H1 (cell line): ENCODE results near the gene ABCC2. TPM values are rescaled to one million over a fixed set of nuclear protein-coding genes. Genes with fewer than 3 reads are reported as not detected.

ENCODE experiments used
- CTCF ChIA-PET: fragments of 300-600 bp; sonication (Branson Sonifier 250); formaldehyde crosslinking; loops from one replicate; lab custom pipeline; 2021; ENCODE audit not compliant: partially characterized antibody; lab: Charles Lee
- POLR2A ChIA-PET: fragments of 300-600 bp; sonication (Branson Sonifier 250); formaldehyde crosslinking; loops from one replicate; lab custom pipeline; 2021; ENCODE audit warnings: inconsistent platforms; ENCODE audit not compliant: partially characterized antibody; lab: Charles Lee
- DNase-seq, 2 experiments: peaks; one replicate each; pipeline versions ENCODE4 v3.0.0 to v3.0.0-alpha.2; 2010 to 2022; ENCODE audit warnings: low spot score in 2 of 2, low read depth in 1 of 2, mixed read lengths in 1 of 2
- FAIRE-seq: peaks from 2 replicates; lab custom pipeline; 2011; peaks lifted over from hg19 to GRCh38; lab: Jason Lieb, UNC
- H2AFZ ChIP-seq: 2 replicates; pipeline ENCODE4 v1.8.1; 2012; ENCODE audit warnings: low read length, inconsistent platforms
- H2AK5ac ChIP-seq: 2 replicates; pipeline ENCODE4 v1.6.1; 2013; ENCODE audit warnings: low read depth, low read length
- H2BK120ac ChIP-seq: replicated peaks from 2 replicates; pipeline ENCODE3; 2013; ENCODE audit warnings: low read depth, low read length, inconsistent platforms
- H2BK12ac ChIP-seq: 2 replicates; pipeline ENCODE4 v1.6.1; 2013; ENCODE audit warnings: low read depth, low read length
- H2BK15ac ChIP-seq: 2 replicates; pipeline ENCODE4 v1.6.1; 2013; ENCODE audit warnings: low read length
- H2BK20ac ChIP-seq: 2 replicates; pipeline ENCODE4 v1.6.1; 2013; ENCODE audit warnings: low read length
- H2BK5ac ChIP-seq: 2 replicates; pipeline ENCODE4 v1.6.1; 2013; ENCODE audit warnings: low read depth, low read length
- H3K14ac ChIP-seq: 2 replicates; pipeline ENCODE4 v1.6.1; 2013; ENCODE audit warnings: inconsistent platforms; ENCODE audit not compliant: insufficient read length
- H3K18ac ChIP-seq: 2 replicates; pipeline ENCODE4 v1.6.1; 2013; ENCODE audit warnings: low read length; ENCODE audit errors: extremely low read depth
- H3K23ac ChIP-seq: 2 replicates; pipeline ENCODE4 v1.6.1; 2013; ENCODE audit warnings: inconsistent platforms; ENCODE audit not compliant: insufficient read length
- H3K23me2 ChIP-seq: 2 replicates; pipeline ENCODE4 v1.6.1; 2013; ENCODE audit warnings: low read depth, low read length
- H3K27ac ChIP-seq: 2 replicates; pipeline ENCODE4 v1.6.1; 2011; ENCODE audit warnings: low read depth, low read length, inconsistent platforms
- H3K27me3 ChIP-seq, 4 experiments: replicated peaks in 1 of 4; 1 replicate in 1 of 4; 2 replicates in 3 of 4; pipeline versions ENCODE4 v1.6.1 to v1.8.1; 2011 to 2013; ENCODE audit warnings: low read length in 3 of 4, mild to moderate bottlenecking in 3 of 4, inconsistent platforms in 2 of 4, mixed read lengths in 2 of 4, moderate library complexity in 1 of 4; ENCODE audit not compliant: control insufficient read depth in 3 of 4, insufficient read depth in 3 of 4; ENCODE audit errors: extremely low read depth in 1 of 4
- H3K36me3 ChIP-seq, 4 experiments: 2 replicates each; pipeline versions ENCODE4 v1.6.1 to v1.8.1; 2011 to 2013; ENCODE audit warnings: mild to moderate bottlenecking in 4 of 4, low read length in 3 of 4, moderate library complexity in 2 of 4, control low read depth in 1 of 4, inconsistent platforms in 1 of 4; ENCODE audit not compliant: insufficient read depth in 4 of 4, control insufficient read depth in 2 of 4
- H3K4ac ChIP-seq: replicated peaks from 2 replicates; pipeline ENCODE3; 2013; ENCODE audit warnings: low read length, low read depth, mixed read lengths, inconsistent platforms; ENCODE audit not compliant: insufficient read length
- H3K4me1 ChIP-seq, 4 experiments: replicated peaks in 1 of 4; 1 replicate in 1 of 4; 2 replicates in 3 of 4; pipeline versions ENCODE4 v1.6.1 to v1.8.1; 2011 to 2013; ENCODE audit warnings: low read length in 3 of 4, inconsistent platforms in 2 of 4, mixed read lengths in 1 of 4; ENCODE audit not compliant: insufficient read depth in 4 of 4, control insufficient read depth in 3 of 4
- H3K4me2 ChIP-seq, 2 experiments: 2 replicates each; pipeline versions ENCODE4 v1.6.1 to v1.8.1; 2011 to 2013; ENCODE audit warnings: low read depth in 2 of 2, low read length in 2 of 2, control low read depth in 1 of 2, inconsistent platforms in 1 of 2, mild to moderate bottlenecking in 1 of 2; ENCODE audit not compliant: insufficient read depth in 1 of 2
- H3K4me3 ChIP-seq, 4 experiments: fragments of 200-600, 300-600 bp in 1 of 4; sonication (generic), shearing (Covaris generic), sonication (Bioruptor Twin) in 1 of 4; 2 replicates each; pipeline versions ENCODE4 v1.5.1 to v1.8.1; 2011 to 2016; ENCODE audit warnings: low read length in 4 of 4, low read depth in 3 of 4, control low read depth in 2 of 4, inconsistent platforms in 2 of 4, mild to moderate bottlenecking in 2 of 4, mixed read lengths in 1 of 4, moderate library complexity in 1 of 4; ENCODE audit not compliant: insufficient read depth in 2 of 4; ENCODE audit errors: extremely low read depth in 1 of 4
- H3K56ac ChIP-seq: replicated peaks from 2 replicates; pipeline ENCODE3; 2013; ENCODE audit warnings: low read depth, mild to moderate bottlenecking, mixed read lengths, low read length, inconsistent platforms; ENCODE audit not compliant: insufficient read length
- H3K79me1 ChIP-seq: 2 replicates; pipeline ENCODE4 v1.6.1; 2013; ENCODE audit warnings: low read depth, low read length, control low read depth
- H3K79me2 ChIP-seq, 2 experiments: 2 replicates each; pipeline versions ENCODE4 v1.6.1 to v1.8.1; 2012 to 2013; ENCODE audit warnings: low read length in 2 of 2, mild to moderate bottlenecking in 2 of 2, inconsistent platforms in 1 of 2; ENCODE audit not compliant: insufficient read depth in 2 of 2, control insufficient read depth in 1 of 2
- H3K9ac ChIP-seq, 4 experiments: replicated peaks in 1 of 4; 1 replicate in 1 of 4; 2 replicates in 3 of 4; pipeline versions ENCODE4 v1.6.1 to v1.8.1; 2011 to 2013; ENCODE audit warnings: low read depth in 3 of 4, low read length in 3 of 4, control low read depth in 2 of 4, mild to moderate bottlenecking in 2 of 4, moderate library complexity in 2 of 4, inconsistent platforms in 1 of 4; ENCODE audit errors: extremely low read depth in 1 of 4
- H3K9me3 ChIP-seq, 2 experiments: 2 replicates each; pipeline versions ENCODE4 v1.6.1 to v1.8.1; 2012 to 2013; ENCODE audit warnings: mild to moderate bottlenecking in 2 of 2, moderate library complexity in 2 of 2, control low read depth in 1 of 2, inconsistent platforms in 1 of 2, low read depth in 1 of 2, low read length in 1 of 2, mixed read lengths in 1 of 2; ENCODE audit not compliant: insufficient read depth in 2 of 2
- H4K20me1 ChIP-seq, 2 experiments: replicated peaks in 1 of 2; 2 replicates each; pipeline versions ENCODE3 to v1.8.1; 2011 to 2013; ENCODE audit warnings: inconsistent platforms in 2 of 2, low read length in 2 of 2, mild to moderate bottlenecking in 1 of 2; ENCODE audit not compliant: insufficient read depth in 2 of 2, control insufficient read depth in 1 of 2
- H4K5ac ChIP-seq: 2 replicates; pipeline ENCODE4 v1.6.1; 2013; ENCODE audit warnings: low read length, low read depth, mixed read lengths, inconsistent platforms; ENCODE audit not compliant: insufficient read length
- H4K8ac ChIP-seq: 2 replicates; pipeline ENCODE4 v1.8.0; 2013; ENCODE audit warnings: mild to moderate bottlenecking, moderate library complexity, low read length, inconsistent platforms; ENCODE audit not compliant: insufficient read depth; ENCODE audit errors: extremely low read depth
- H4K91ac ChIP-seq: replicated peaks from 2 replicates; pipeline ENCODE3; 2013; ENCODE audit warnings: low read length, mixed read lengths, inconsistent platforms; ENCODE audit not compliant: insufficient read length
- BRCA1 ChIP-seq: IDR thresholded peaks from 2 replicates; pipeline ENCODE4 v1.6.1; 2012; ENCODE audit warnings: low read depth, low read length, improper control_type of control experiment
- CBX8 ChIP-seq: fragments of 300-800, 300-1000 bp; sonication (generic); IDR thresholded peaks from 2 replicates; pipeline ENCODE4 v1.7.1; 2016; ENCODE audit warnings: low read depth, low read length, borderline replicate concordance
- CHD2 ChIP-seq: IDR thresholded peaks from 2 replicates; pipeline ENCODE4 v1.6.1; 2012; ENCODE audit warnings: low read length, improper control_type of control experiment
- CREB1 ChIP-seq: IDR thresholded peaks from 2 replicates; pipeline ENCODE4 v1.6.1; 2012; ENCODE audit warnings: inconsistent platforms
- FOSL1 ChIP-seq: IDR thresholded peaks from 2 replicates; pipeline ENCODE4 v1.6.1; 2011; ENCODE audit warnings: mild to moderate bottlenecking, low read depth, low read length, moderate library complexity; ENCODE audit not compliant: insufficient read depth
- WGBS, 2 experiments: shearing (Covaris generic) in 1 of 2; methylation state at CpG; one replicate each; pipeline versions ENCODE4 v1.1.6 to v1.1.7; 2013 to 2015; ENCODE audit warnings: low lambda C conversion rate in 2 of 2, mixed read lengths in 2 of 2, inconsistent platforms in 1 of 2, low coverage in 1 of 2, missing lambda C conversion rate in 1 of 2; ENCODE audit not compliant: insufficient replicate concordance in 2 of 2, insufficient coverage in 1 of 2, insufficient read length in 1 of 2; ENCODE audit errors: extremely low coverage in 1 of 2, missing lambda C conversion rate in 1 of 2; 5-methylcytosine and 5-hydroxymethylcytosine counted together
- polyA plus RNA-seq, 7 experiments: library from polyadenylated mRNA; depleted of rRNA in 3 of 7; stranded (reverse) in 5 of 7; unstranded in 2 of 7; fragments of >200 nt in 5 of 7; fragments of 200-250 nt in 2 of 7; gene quantifications; 1 replicate in 5 of 7; 2 replicates in 1 of 7; 4 replicates in 1 of 7; pipeline versions ENCODE4 v1.2.1 to v1.2.3, GENCODE V29; 2011 to 2013; ENCODE audit warnings: missing spikeins in 2 of 7, mixed read lengths in 2 of 7
- total RNA-seq: library from RNA; stranded (reverse); fragmentation: NEBNext Ultra II Directional; extraction: Animal tissue kit (Norgen Biotek cat#: 25700); gene quantifications from 2 replicates; pipeline ENCODE4 v1.2.1, GENCODE V29; 2021

The ABCC2 gene
- total and polyA plus RNA-seq, 2 of the 8 experiments (the other 6 are each of a cell fraction or from before 2014, with no cell fraction given): 0.74 to 1.1 TPM

DNA sequence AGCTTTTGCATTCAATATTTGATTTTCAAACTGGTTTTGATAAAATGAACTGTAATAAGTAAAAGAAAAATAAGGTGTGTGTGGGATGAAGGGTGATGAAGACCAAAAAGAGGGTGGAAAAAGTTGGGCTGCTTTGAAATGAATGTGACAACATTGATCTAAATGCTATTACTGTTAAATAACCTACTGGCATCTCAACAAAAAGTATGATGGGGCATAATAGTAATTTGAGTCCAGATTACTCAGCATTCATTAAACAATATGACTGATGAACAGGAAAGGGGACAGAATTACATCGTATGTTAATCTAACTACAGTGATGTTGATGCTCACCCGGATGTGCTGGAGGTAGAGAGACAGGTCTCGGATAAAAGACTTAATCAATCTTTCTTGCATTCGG is 112.2 kb downstream of the ABCC2 start:
- Histone ChIP-seq H2AK5ac (no peak overlapping the region), H3K4ac (no peak overlapping the region), H3K79me1 (no peaks in the 10 kb centered on the region), H2AFZ (no peak overlapping the region), H3K18ac (no peak overlapping the region), H3K4me3 (no peak overlapping the region), H3K27me3 (no peaks in the 10 kb centered on the region), H4K91ac (no peak overlapping the region), H4K5ac (no peak overlapping the region), H2BK12ac (no peak overlapping the region), H4K8ac (no peak overlapping the region), H3K23me2 (no peaks in the 10 kb centered on the region), H4K20me1 (no peaks in the 10 kb centered on the region), H3K23ac (no peak overlapping the region), H2BK5ac (no peak overlapping the region), H3K9me3 (no peaks in the 10 kb centered on the region), H2BK120ac (no peak overlapping the region), H3K56ac (no peak overlapping the region), H3K79me2 (no peaks in the 10 kb centered on the region; a peak in 1 of 4 replicates), H3K4me1 (no peaks in the 10 kb centered on the region), H3K14ac (no peak overlapping the region), H3K4me2 (no peak overlapping the region), H2BK20ac (no peak overlapping the region), H3K27ac (no peak overlapping the region), H3K9ac (no peak overlapping the region), H2BK15ac (no peak overlapping the region), H3K36me3 (peaks cover 63 to 89% (median 82%) of the 10 kb centered on the region in 4 experiments)
- ChIA-PET POLR2A (interaction anchor here (1.3 to 7.7 kb wide), 8 partner anchors 8 to 72 kb away, joined by 3 to 49 read pairs (median 6); no protein-coding TSS in a partner anchor), CTCF (interaction anchor here (0.6 to 2.3 kb wide), 4 partner anchors 15 to 1508 kb away, joined by 3 to 6 read pairs (median 4); no protein-coding TSS in a partner anchor)
- FAIRE-seq: no peak
- WGBS, 2 experiments: 94% methylated on average over 4 of the region's 4 CpGs; no CpG with 5 or more reads in 1 of the 2 experiments
- DNase-seq: no peak
- TF ChIP-seq CBX8 (no peak), BRCA1 (no peak), FOSL1 (no peak), CHD2 (no peak), CREB1 (no peak)
